Esophagus squamous epithelium (tissue), 4 donors: Measurements from ENCODE around the gene AGT.

Source experiments
- CTCF ChIP-seq, 6 experiments: fragments of 450-650 bp in 4 of 6; fragments of 200-600 bp in 2 of 6; sonication (generic) in 2 of 6; IDR thresholded peaks; one replicate each; pipeline ENCODE4 v1.5.1; 2016 to 2019; ENCODE audit warnings: antibody characterized with exemption in 6 of 6, mild to moderate bottlenecking in 4 of 6, moderate library complexity in 4 of 6
- POLR2A ChIP-seq, 4 donors: fragments of 450-650 bp; IDR thresholded peaks; one replicate each; pipeline ENCODE4 v1.6.1; 2017; ENCODE audit warnings: antibody characterized with exemption in 4 of 4, mild to moderate bottlenecking in 4 of 4, moderate library complexity in 3 of 4

GRCh38 chr1:230684146-230684545 is 29.8 kb downstream of the AGT start:
- TF ChIP-seq POLR2A (IDR thresholded peaks at IDR 0.05), result no peak
- TF ChIP-seq CTCF (IDR thresholded peaks at IDR 0.05), result no peak
